Measurements from ENCODE around the gene FBH1. TPM values are rescaled to one million over a fixed set of nuclear protein-coding genes. Genes with fewer than 3 reads are reported as not detected.
"Not testable (repeated sequence)": the region's sequence is repeated elsewhere in the genome, so short reads cannot be mapped to it uniquely, and the experiment has no call there.

Gene FBH1
- total RNA-seq, 2 donors from 2014 or later = 30.9 to 63.6 TPM

GRCh38 chr10:5869156-5869555, 20.9 kb upstream of the FBH1 start:
- WGBS, 2 donors = 90 to 95% methylated on average over 3 of the region's 3 CpGs
- TF ChIP-seq CTCF (IDR thresholded peaks at IDR 0.05) (no peak), POLR2A (IDR thresholded peaks at IDR 0.05) (no peak)

DNA sequence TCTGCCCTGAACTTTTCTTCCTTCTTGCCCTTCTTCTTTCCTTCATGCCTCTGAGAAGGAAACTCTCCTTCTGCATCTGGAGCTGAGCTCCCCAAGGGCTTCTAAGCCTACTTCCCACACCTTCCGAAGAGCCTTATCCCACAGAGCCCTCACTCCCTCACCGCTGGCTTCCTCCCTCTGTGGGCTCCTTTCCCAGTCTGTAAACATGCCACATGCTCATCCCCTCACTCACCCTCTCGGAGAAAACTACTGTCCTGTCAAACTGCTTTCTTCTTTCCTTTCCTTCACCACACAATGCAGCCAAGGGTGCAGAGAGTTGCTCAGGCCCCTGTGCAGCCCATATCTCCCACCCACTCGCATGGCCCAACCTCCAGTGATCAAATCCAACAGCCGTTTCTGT, 18.4 kb upstream of the FBH1 start:
- ATAC-seq (no peak), DNase-seq (no peak)
- Histone ChIP-seq H3K9me3 (no peaks in the 10 kb centered on the region), H3K27ac (no peak overlapping the region), H3K4me3 (no peak overlapping the region), H3K4me1 (no peaks in the 10 kb centered on the region), H3K36me3 (replicated peaks in 1 of 2; ENCODE audit: insufficient read depth in 1 of 2, low read depth in 2 of 2) (peaks cover 4 to 5% of the 10 kb centered on the region in 2 donors), H3K27me3 (no peaks in the 10 kb centered on the region)
- 84% methylated on average over 5 of the region's 5 CpGs for WGBS, 2 donors
- intact Hi-C loops (cut with DNase I) = no loop called here
- no peak for TF ChIP-seq POLR2A (IDR thresholded peaks at IDR 0.05)
- TF ChIP-seq CTCF (IDR thresholded peaks at IDR 0.05) = no peak

More at GRCh38 chr10:5869156-5869555, 20.9 kb upstream of the FBH1 start:
- Histone ChIP-seq H3K4me1 (no peaks in the 10 kb centered on the region), H3K36me3 (replicated peaks in 1 of 2; ENCODE audit: insufficient read depth in 1 of 2, low read depth in 2 of 2) (no peaks in the 10 kb centered on the region), H3K4me3 (no peak overlapping the region), H3K27ac (no peak overlapping the region), H3K9me3 (no peaks in the 10 kb centered on the region), H3K27me3 (no peaks in the 10 kb centered on the region)
- intact Hi-C loops (cut with DNase I) = no loop called here
- ATAC-seq (no peak), DNase-seq (no peak)

- DNase-seq (peak; percentile 54 to 73 (median 69)), ATAC-seq (peak; percentile 85)
- TF ChIP-seq POLR2A (IDR thresholded peaks at IDR 0.05) (no peak), CTCF (IDR thresholded peaks at IDR 0.05) (peak; percentile 61 to 86 (median 75))
- Histone ChIP-seq H3K27me3 (no peaks in the 10 kb centered on the region), H3K36me3 (replicated peaks in 1 of 2; ENCODE audit: insufficient read depth in 1 of 2, low read depth in 2 of 2) (peaks cover 5 to 7% of the 10 kb centered on the region in 2 donors), H3K4me3 (no peak overlapping the region), H3K27ac (no peak overlapping the region), H3K4me1 (no peaks in the 10 kb centered on the region), H3K9me3 (no peaks in the 10 kb centered on the region)
- 38 to 52% methylated on average over 9 of the region's 9 CpGs for WGBS, 2 donors
- intact Hi-C loops (cut with DNase I) = no loop called here
Observed at GRCh38 chr10:5873515-5873995, 16.5 kb upstream of the FBH1 start.

DNA sequence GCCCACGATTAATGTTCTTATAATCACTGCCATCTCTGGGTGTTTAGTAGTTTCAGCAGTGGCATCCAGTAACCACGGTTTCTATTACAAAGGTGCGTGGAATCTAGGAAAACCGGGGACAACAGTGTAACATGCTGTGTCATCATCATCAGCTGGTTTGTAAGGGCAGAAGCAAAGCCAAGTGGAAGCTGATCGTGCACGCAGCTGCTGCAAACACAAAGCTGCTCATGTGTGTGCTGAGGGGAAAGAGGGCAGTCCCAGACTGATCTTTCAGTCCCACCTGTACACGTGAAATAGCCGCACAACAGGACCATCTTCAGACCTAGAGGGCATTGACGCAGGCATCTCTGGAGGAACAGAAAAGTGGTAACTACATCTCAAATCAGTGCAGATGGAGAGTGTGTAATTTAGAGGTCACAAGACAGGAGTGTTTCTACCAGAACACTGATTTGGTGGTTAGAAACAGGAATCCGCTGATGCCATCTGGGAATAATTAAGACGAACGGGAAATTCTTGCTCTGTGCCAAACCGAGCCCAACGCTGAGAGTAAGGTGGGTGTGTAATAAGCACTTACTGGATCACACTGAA, 13.8 kb upstream of the FBH1 start:
- Histone ChIP-seq H3K27ac (peak overlapping the region in 1 of 4 donors; percentile 12), H3K4me3 (no peak overlapping the region), H3K4me1 (no peaks in the 10 kb centered on the region), H3K9me3 (no peaks in the 10 kb centered on the region), H3K27me3 (no peaks in the 10 kb centered on the region), H3K36me3 (replicated peaks in 1 of 2; ENCODE audit: insufficient read depth in 1 of 2, low read depth in 2 of 2) (peaks cover 5 to 7% of the 10 kb centered on the region in 2 donors)
- TF ChIP-seq POLR2A (IDR thresholded peaks at IDR 0.05) = no peak
- no peak for TF ChIP-seq CTCF (IDR thresholded peaks at IDR 0.05)
- intact Hi-C loops (cut with DNase I) = no loop called here
- DNase-seq = peak in 1 of 4 donors; percentile 13
- 78 to 79% methylated on average over 14 of the region's 14 CpGs for WGBS, 2 donors
- no peak for ATAC-seq

GRCh38 chr10:5877041-5877440, 13.0 kb upstream of the FBH1 start:
- 91 to 96% methylated on average over 7 of the region's 7 CpGs for WGBS, 2 donors
- DNase-seq; H3K27ac ChIP-seq; H3K36me3 ChIP-seq (replicated peaks in 1 of 2; ENCODE audit: insufficient read depth in 1 of 2, low read depth in 2 of 2); H3K27me3 ChIP-seq; H3K9me3 ChIP-seq; ATAC-seq; H3K4me1 ChIP-seq; H3K4me3 ChIP-seq; intact Hi-C loops (cut with DNase I): not testable (repeated sequence)

Measured in body of pancreas (tissue), 4 donors.